ENCODE measurements around the gene NANOS3.

Gene NANOS3

GRCh38 chr19:13876834-13877233, at the start of gene NANOS3:
Gene NANOS3, plus strand, starts transcription at chr19:13877134. Its CDS starts 115 bp downstream, at chr19:13877249.
- H3K27me3 ChIP-seq (ENCODE audit: low read depth), result no peaks in the 10 kb centered on the region
- no peaks in the 10 kb centered on the region for H3K9me3 ChIP-seq

GRCh38 chr19:13827656-13828055, 49.3 kb upstream of the NANOS3 start:
- Histone ChIP-seq H3K9me3 (no peaks in the 10 kb centered on the region), H3K4me1 (peaks cover 3% of the 10 kb centered on the region), H3K4me3 (no peak overlapping the region), H3K36me3 (replicated peaks) (peaks cover 2% of the 10 kb centered on the region), H3K27me3 (ENCODE audit: low read depth) (no peaks in the 10 kb centered on the region)
- in situ Hi-C loops (cut with MboI; ENCODE audit: low sequenced_read_pairs), result no loop called here
- DNase-seq (ENCODE audit: low spot score in 2 of 2), result no peak

More at GRCh38 chr19:13876834-13877233, at the start of gene NANOS3:
- peaks cover 9% of the 10 kb centered on the region for H3K4me1 ChIP-seq
- in situ Hi-C loops (cut with MboI; ENCODE audit: low sequenced_read_pairs), result no loop called here
- no peaks in the 10 kb centered on the region for H3K36me3 ChIP-seq (replicated peaks)
- no peak for DNase-seq (ENCODE audit: low spot score in 2 of 2)
- no peak within 1 kb of the TSS for H3K4me3 ChIP-seq

GRCh38 chr19:13830114-13830740, 46.7 kb upstream of the NANOS3 start:
- no peak for DNase-seq (ENCODE audit: low spot score in 2 of 2)
- H3K36me3 ChIP-seq (replicated peaks), result peaks cover 12% of the 10 kb centered on the region
- H3K9me3 ChIP-seq, result no peaks in the 10 kb centered on the region
- in situ Hi-C loops (cut with MboI; ENCODE audit: low sequenced_read_pairs), result no loop called here
- H3K4me1 ChIP-seq, result no peaks in the 10 kb centered on the region
- no peaks in the 10 kb centered on the region for H3K27me3 ChIP-seq (ENCODE audit: low read depth)
- H3K4me3 ChIP-seq, result no peak overlapping the region

GRCh38 chr19:13830741-13831536, 46.0 kb upstream of the NANOS3 start:
- Histone ChIP-seq H3K36me3 (replicated peaks) (peaks cover 13% of the 10 kb centered on the region), H3K27me3 (ENCODE audit: low read depth) (no peaks in the 10 kb centered on the region), H3K4me1 (no peaks in the 10 kb centered on the region), H3K9me3 (no peaks in the 10 kb centered on the region), H3K4me3 (no peak overlapping the region)
- no peak for DNase-seq (ENCODE audit: low spot score in 2 of 2)
- in situ Hi-C loops (cut with MboI; ENCODE audit: low sequenced_read_pairs), result no loop called here

- no peaks in the 10 kb centered on the region for H3K27me3 ChIP-seq (ENCODE audit: low read depth)
- no peaks in the 10 kb centered on the region for H3K4me1 ChIP-seq
- peaks cover 18% of the 10 kb centered on the region for H3K36me3 ChIP-seq (replicated peaks)
- H3K9me3 ChIP-seq, result no peaks in the 10 kb centered on the region
- in situ Hi-C loops (cut with MboI; ENCODE audit: low sequenced_read_pairs), result no loop called here
- H3K4me3 ChIP-seq, result no peak overlapping the region
- DNase-seq (ENCODE audit: low spot score in 2 of 2), result no peak
Observed at GRCh38 chr19:13831537-13832467, 45.1 kb upstream of the NANOS3 start.

GRCh38 chr19:13833330-13834243, 43.3 kb upstream of the NANOS3 start:
- no peaks in the 10 kb centered on the region for H3K9me3 ChIP-seq
- no peaks in the 10 kb centered on the region for H3K27me3 ChIP-seq (ENCODE audit: low read depth)
- DNase-seq (ENCODE audit: low spot score in 2 of 2), result peak in 1 of 2 experiments; percentile 62
- H3K4me1 ChIP-seq, result no peaks in the 10 kb centered on the region
- H3K4me3 ChIP-seq, result no peak overlapping the region
- H3K36me3 ChIP-seq (replicated peaks), result peaks cover 20% of the 10 kb centered on the region
- in situ Hi-C loops (cut with MboI; ENCODE audit: low sequenced_read_pairs), result no loop called here

- Histone ChIP-seq H3K27me3 (ENCODE audit: low read depth) (no peaks in the 10 kb centered on the region), H3K4me1 (peaks cover 3% of the 10 kb centered on the region), H3K36me3 (replicated peaks) (peaks cover 23% of the 10 kb centered on the region), H3K9me3 (no peaks in the 10 kb centered on the region), H3K4me3 (no peak overlapping the region)
- DNase-seq (ENCODE audit: low spot score in 2 of 2), result no peak
- in situ Hi-C loops (cut with MboI; ENCODE audit: low sequenced_read_pairs), result no loop called here
Observed at GRCh38 chr19:13834244-13835069, 42.5 kb upstream of the NANOS3 start.

- Histone ChIP-seq H3K36me3 (replicated peaks) (peaks cover 21% of the 10 kb centered on the region), H3K4me3 (no peak overlapping the region), H3K9me3 (no peaks in the 10 kb centered on the region), H3K4me1 (peaks cover 14% of the 10 kb centered on the region), H3K27me3 (ENCODE audit: low read depth) (no peaks in the 10 kb centered on the region)
- DNase-seq (ENCODE audit: low spot score in 2 of 2), result no peak
- in situ Hi-C loops (cut with MboI; ENCODE audit: low sequenced_read_pairs), result no loop called here
Observed at GRCh38 chr19:13835791-13836723, 40.9 kb upstream of the NANOS3 start.

GRCh38 chr19:13838435-13839129, 38.4 kb upstream of the NANOS3 start:
- in situ Hi-C loops (cut with MboI; ENCODE audit: low sequenced_read_pairs), result no loop called here
- Histone ChIP-seq H3K4me1 (peaks cover 22% of the 10 kb centered on the region), H3K27me3 (ENCODE audit: low read depth) (no peaks in the 10 kb centered on the region), H3K36me3 (replicated peaks) (peaks cover 20% of the 10 kb centered on the region), H3K4me3 (no peak overlapping the region), H3K9me3 (no peaks in the 10 kb centered on the region)
- no peak for DNase-seq (ENCODE audit: low spot score in 2 of 2)

- H3K4me1 ChIP-seq, result peaks cover 29% of the 10 kb centered on the region
- no peaks in the 10 kb centered on the region for H3K9me3 ChIP-seq
- peaks cover 14% of the 10 kb centered on the region for H3K36me3 ChIP-seq (replicated peaks)
- peak in 1 of 2 experiments; percentile 68 for DNase-seq (ENCODE audit: low spot score in 2 of 2)
- peak overlapping the region; percentile 63 for H3K4me3 ChIP-seq
- no peaks in the 10 kb centered on the region for H3K27me3 ChIP-seq (ENCODE audit: low read depth)
- in situ Hi-C loops (cut with MboI; ENCODE audit: low sequenced_read_pairs), result no loop called here
Observed at GRCh38 chr19:13839130-13839937, 37.6 kb upstream of the NANOS3 start.

All from HAP-1 (cell line).